Activated T-cell treated with anti-CD3 and anti-CD28 coated beads for 48 hours (primary cell): ENCODE measurements around the gene AKAP13.
A peak's percentile ranks its signal among the peaks of the same experiment; 100 is the strongest.
"Not testable (repeated sequence)": the region's sequence is repeated elsewhere in the genome, so short reads cannot be mapped to it uniquely, and the experiment has no call there.

ENCODE experiments used
- DNase-seq: peaks from one replicate; pipeline ENCODE4 v3.0.0-alpha.2; 2020; ENCODE audit warnings: low read depth

Gene AKAP13

DNA sequence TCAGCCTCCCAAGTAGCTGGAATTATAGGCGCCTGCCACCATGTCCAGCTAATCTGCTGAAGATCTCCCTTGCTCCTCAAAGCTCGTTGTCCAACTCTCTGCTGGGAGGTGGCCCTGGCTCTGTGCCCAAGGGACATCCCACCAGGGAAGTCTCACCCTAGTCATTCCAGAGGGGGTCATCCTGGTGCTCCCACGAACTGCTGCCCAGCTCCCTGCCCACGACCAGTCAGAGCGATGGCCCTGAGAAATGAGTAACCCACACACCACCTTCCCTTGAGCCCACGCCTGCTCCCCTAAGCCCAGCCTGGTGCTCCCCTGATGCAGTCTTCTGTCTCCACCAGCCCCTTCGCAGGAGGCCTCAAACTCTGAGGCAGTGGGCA, 409.1 kb downstream of the AKAP13 start:
- DNase-seq: no peak

DNA sequence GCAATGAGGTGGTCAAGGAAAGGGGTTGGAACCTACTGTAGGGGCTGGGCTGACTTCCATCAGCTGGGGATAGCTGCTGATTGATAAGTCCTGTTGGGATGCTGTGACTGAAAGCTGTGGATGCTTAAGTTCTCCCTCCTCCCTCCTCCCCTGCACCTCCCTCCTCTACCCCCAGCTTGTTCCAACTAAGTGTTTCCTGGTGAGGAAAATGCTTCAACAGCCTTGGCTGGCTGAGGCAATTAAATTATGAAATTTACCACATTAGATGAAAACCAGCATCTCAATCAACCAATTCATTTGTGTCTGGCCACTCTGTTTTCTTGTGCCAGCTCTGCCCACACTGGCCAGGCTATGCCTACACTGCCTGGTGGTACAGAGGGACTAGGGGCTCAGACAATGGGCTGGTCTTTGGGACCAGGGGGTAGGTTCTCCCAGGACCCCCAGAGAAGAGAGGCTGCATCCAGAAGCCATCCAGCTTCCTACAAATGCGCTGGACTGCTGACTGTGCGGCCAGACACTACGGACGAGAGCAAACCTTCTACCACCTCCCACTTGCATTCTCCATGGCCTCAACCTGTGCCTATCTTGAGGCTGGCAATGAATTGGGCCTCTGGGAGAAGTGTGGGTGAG, 411.8 kb downstream of the AKAP13 start:
- no peak for DNase-seq

DNA sequence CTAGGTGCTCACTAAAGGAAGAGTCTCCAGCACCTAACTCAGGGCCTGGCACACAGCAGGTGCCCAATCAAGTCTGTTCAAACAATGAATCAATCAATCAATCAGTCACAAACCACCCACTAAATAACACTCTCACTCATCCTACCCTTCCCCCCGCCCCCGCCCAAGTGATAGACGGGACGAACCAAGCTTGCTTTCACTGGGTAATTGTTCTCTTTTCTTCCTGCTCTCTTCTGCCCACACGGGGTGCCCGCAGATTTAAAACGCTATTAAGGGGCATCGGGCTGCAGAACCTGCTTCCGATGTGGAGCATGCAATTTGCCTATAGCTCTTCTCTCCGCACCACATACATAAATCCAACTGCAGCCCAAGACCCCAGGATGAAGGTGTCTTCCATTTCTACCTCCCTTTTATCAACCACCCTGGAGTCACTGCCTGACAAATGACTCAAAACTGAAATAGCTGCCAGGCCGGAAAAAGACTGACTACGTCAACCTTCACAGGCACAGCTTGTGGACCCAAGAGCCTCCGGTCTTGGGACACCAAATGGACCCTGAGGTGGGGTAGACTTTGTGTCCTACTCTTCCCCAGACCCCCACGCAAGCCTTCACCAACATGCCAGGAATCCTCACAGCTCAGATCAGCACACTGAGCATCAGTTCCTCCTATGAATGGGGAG, 412.6 kb downstream of the AKAP13 start:
- DNase-seq: peak; percentile 34

DNA sequence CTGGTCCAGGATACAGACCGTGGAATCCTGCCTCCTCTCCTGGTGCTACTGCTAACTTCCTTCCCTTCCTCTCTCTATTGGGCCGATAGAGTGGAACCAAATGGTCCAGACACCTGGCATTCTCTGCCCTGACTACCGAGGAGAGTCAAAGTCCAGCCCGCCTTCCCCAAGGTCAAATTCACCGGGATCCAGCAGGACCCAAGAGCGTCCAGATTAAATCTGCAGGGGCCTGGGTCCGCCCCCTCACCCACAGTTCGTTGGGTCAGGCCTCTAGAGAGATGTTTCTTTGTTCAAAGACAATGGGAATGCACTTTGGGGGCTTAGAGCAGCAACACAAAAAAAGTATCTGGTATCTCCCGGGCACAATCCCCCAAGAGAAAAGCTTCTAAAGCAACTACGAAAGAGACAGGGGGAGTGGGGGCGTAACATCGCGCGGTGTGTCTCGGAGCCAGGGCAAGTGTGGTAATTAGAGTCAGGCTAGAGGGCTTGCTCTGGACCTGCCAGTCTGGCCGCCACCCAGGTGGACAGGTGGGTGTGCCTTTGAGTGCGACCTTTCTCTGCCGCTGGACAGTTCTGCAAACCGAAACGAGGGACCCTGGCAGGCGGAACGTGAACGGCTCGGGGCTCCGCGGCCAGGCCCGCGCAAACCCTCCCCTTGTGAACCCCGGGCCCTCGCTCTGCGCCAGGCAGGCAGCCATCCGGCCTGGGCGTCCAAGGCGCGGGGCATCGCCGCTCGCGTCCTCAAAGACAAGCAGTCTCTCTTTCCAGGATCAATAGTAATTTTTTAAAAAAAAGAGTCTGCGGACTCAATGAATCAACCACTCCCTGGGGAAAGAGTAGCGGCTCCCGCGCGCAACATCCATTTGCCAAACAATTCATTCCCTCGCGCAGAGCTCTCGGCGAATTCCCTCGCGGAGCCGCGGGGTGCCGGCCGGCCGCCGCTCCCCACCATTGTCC, 413.5 kb downstream of the AKAP13 start:
- peak; percentile 32 for DNase-seq

DNA sequence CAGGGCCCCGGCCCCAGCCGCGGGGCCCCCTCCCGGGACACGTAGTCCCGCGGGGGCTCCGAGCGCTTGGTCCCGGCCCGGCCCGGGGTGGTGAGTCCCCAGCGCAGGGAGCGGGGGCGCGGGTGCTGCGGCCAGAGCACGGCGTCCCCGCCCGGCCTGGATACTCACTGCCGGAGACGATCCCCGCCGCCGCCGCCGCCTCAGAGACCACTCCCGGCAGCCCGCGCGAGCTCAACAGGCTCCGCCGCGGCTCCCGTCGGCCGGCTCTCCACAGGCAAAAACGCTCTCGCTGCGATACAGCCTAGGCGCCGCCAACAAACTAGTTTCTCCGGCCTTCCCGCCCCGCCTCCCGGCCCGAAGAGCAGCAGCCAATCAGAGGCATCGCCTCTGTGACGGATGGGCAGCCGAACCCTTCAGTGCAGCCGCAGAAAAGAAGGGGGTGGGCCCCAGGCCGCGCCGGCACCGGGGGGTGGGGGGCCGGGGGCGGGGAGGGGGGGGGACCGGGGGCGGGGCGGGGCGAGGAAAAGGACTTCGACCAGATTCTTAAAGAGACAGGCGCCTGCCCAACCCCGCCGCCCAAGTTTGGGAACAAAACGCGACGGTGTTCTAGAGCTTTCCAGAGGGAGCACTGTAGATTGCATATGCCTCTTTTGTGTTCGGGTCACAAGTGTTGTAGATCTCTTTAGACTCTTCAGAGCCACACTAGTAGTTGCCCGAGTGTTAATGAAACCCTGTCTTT, 414.4 kb downstream of the AKAP13 start, which contains the start of gene KLHL25:
Gene KLHL25, minus strand, starts transcription at position 328 of the 739 bp plus-strand sequence. CDS start 25,115 bp downstream, outside the sequence.
- DNase-seq: peak; percentile 87

DNA sequence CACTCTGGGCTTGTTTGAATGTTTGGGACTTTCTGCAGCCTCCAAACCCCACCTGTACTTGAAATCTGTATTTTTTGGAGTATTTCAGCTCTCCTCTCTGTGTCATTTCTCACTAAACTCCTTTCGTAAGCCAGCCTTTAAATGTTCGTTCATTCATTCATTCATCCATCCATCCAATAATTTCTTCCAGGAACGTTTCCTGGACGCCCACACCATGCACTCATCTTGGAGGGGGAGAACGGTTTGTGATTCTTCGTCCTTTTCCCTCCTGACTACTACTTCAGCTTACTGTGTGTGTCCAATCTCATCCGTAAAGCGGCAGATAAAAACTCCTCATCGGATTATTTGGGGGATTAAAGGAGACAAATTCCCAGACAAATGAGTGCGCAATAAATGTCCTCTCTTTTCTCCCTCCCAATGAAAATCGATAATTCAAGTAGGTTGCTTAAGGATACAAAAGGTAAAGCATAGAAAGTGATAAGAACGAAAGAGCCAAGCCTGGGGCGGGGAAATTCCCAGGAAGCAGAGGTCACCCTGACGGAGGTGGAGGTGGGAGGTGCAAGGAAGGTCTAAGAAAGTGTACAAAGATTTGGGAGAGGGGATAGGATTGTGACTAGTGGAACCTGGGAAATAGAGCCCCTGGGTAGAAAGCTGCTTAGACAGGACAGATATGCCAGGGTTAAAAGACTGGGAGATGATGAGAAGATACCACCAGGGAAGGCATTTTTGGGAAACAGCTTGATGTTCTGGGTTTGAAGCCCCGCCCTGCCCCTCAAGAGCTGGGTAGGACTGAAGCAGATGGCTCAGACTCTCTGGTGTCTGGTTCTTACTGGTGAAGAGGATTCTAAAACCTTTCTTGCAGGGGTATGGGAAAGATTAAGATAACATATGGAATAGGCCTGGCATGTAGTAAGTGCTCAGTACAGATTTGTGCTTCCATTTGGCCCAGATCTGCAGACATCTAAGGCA, 415.2 kb downstream of the AKAP13 start:
- no peak for DNase-seq

DNA sequence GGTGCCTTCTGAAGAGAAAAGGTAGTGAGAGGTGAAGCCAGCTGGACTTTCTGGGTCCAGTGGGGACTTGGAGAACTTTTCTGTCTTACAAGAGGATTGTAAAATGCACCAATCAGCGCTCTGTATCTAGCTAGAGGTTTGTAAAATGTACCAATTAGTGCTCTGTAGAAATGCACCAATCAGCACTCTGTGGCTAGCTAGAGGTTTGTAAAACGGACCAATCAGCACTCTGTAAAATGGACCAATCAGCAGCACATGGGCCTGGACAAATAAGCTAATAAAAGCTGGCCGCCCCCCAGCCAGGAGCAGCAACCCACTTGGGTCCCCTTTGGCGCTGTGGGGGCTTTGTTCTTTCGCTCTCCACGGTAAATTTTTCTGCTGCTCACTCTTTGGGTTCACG, 416.0 kb downstream of the AKAP13 start:
- not testable (repeated sequence) for DNase-seq
